ENCODE results near the gene LRRC1.

DNA sequence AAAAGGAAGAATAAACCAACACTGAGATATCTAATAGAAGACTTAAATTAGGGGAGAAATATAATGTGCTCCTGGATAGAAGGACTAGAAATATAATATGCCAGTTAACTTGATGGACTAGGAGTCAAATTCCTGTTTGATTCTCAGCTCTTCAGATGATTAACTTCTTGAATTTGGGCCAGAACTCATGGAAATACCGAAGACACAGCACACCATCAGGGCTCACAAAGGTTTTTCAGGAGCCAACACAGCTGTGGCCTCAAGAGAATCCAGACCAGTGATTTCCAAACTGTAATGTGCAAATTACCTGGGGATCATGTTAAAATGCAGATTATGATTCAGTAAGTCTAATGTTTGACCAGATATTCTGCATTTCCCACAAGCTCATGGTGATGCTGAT is 33.8 kb upstream of the LRRC1 start:
- TF ChIP-seq, protein P1, sequence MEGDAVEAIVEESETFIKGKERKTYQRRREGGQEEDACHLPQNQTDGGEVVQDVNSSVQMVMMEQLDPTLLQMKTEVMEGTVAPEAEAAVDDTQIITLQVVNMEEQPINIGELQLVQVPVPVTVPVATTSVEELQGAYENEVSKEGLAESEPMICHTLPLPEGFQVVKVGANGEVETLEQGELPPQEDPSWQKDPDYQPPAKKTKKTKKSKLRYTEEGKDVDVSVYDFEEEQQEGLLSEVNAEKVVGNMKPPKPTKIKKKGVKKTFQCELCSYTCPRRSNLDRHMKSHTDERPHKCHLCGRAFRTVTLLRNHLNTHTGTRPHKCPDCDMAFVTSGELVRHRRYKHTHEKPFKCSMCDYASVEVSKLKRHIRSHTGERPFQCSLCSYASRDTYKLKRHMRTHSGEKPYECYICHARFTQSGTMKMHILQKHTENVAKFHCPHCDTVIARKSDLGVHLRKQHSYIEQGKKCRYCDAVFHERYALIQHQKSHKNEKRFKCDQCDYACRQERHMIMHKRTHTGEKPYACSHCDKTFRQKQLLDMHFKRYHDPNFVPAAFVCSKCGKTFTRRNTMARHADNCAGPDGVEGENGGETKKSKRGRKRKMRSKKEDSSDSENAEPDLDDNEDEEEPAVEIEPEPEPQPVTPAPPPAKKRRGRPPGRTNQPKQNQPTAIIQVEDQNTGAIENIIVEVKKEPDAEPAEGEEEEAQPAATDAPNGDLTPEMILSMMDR (IDR thresholded peaks at IDR 0.05): no peak
- no peak for TF ChIP-seq POLR2A (IDR thresholded peaks at IDR 0.05)
